MM.1S (cell line): Measurements from ENCODE around the gene THADA.

Experiments used
- DNase-seq: peaks from one replicate; pipeline ENCODE4 v3.0.0-alpha.2; 2015
- H2AFZ ChIP-seq: fragments of 300-600 bp; sonication (generic); 2 replicates; pipeline ENCODE4 v1.6.0; 2016; ENCODE audit warnings: antibody characterized with exemption, low read length
- H3F3A ChIP-seq: fragments of 300-600 bp; sonication (generic); 2 replicates; pipeline ENCODE4 v1.6.1; 2016; ENCODE audit warnings: mild to moderate bottlenecking, antibody characterized with exemption, low read length, moderate library complexity, mixed read lengths; ENCODE audit not compliant: insufficient read depth
- H3K27ac ChIP-seq: fragments of 300-600 bp; sonication (generic); 2 replicates; pipeline ENCODE4 v1.5.1; 2016; ENCODE audit warnings: mild to moderate bottlenecking, low read length
- H3K27me3 ChIP-seq: fragments of 300-600 bp; sonication (generic); replicated peaks from 2 replicates; pipeline ENCODE4 v1.6.0; 2016; ENCODE audit warnings: low read length; ENCODE audit not compliant: insufficient read depth
- H3K36me3 ChIP-seq: fragments of 300-600 bp; sonication (generic); replicated peaks from 2 replicates; pipeline ENCODE4 v1.6.1; 2016; ENCODE audit warnings: mild to moderate bottlenecking, low read length, mixed read lengths; ENCODE audit not compliant: insufficient read depth
- H3K4me1 ChIP-seq: fragments of 300-600 bp; sonication (generic); 2 replicates; pipeline ENCODE4 v1.6.1; 2016; ENCODE audit warnings: low read length, mixed read lengths
- H3K4me2 ChIP-seq: fragments of 300-600 bp; sonication (generic); 2 replicates; pipeline ENCODE4 v1.6.0; 2016; ENCODE audit warnings: low read depth, low read length
- H3K4me3 ChIP-seq: fragments of 300-600 bp; sonication (generic); 2 replicates; pipeline ENCODE4 v1.5.1; 2016; ENCODE audit warnings: low read length, mixed read lengths
- H3K79me2 ChIP-seq: fragments of 300-600 bp; sonication (generic); 2 replicates; pipeline ENCODE4 v1.6.1; 2016; ENCODE audit warnings: mixed run types, low read length, mixed read lengths
- H3K9ac ChIP-seq: fragments of 300-600 bp; sonication (generic); 2 replicates; pipeline ENCODE4 v1.6.1; 2016; ENCODE audit warnings: low read length, mixed read lengths
- H3K9me2 ChIP-seq: fragments of 300-600 bp; sonication (generic); replicated peaks from 2 replicates; pipeline ENCODE4 v1.6.1; 2016; ENCODE audit warnings: mild to moderate bottlenecking, low read length, mixed read lengths; ENCODE audit not compliant: insufficient read depth
- H3K9me3 ChIP-seq: fragments of 300-600 bp; sonication (generic); replicated peaks from 2 replicates; pipeline ENCODE4 v1.6.1; 2016; ENCODE audit warnings: mild to moderate bottlenecking, low read length, mixed read lengths; ENCODE audit not compliant: insufficient read depth
- H4K20me1 ChIP-seq: fragments of 300-600 bp; sonication (generic); 2 replicates; pipeline ENCODE4 v1.6.1; 2016; ENCODE audit warnings: mild to moderate bottlenecking, low read length, moderate library complexity, mixed read lengths; ENCODE audit not compliant: insufficient read depth
- EZH2 ChIP-seq: fragments of 300-600 bp; sonication (generic); optimal IDR thresholded peaks from 2 replicates; pipeline ENCODE3; 2017; ENCODE audit warnings: low read depth, mild to moderate bottlenecking, antibody characterized with exemption, low read length, mixed read lengths
- EZH2phosphoT487 ChIP-seq: fragments of 300-600 bp; sonication (generic); IDR thresholded peaks from 2 replicates; pipeline ENCODE4 v1.6.1; 2018; ENCODE audit warnings: antibody characterized with exemption, low read length
- TF ChIP-seq, protein P1 (sequence below): fragments of 300-600 bp; sonication (generic); IDR thresholded peaks from 2 replicates; pipeline ENCODE4 v1.5.1; 2016; ENCODE audit warnings: antibody characterized with exemption, low read length, mixed read lengths

THADA gene

DNA sequence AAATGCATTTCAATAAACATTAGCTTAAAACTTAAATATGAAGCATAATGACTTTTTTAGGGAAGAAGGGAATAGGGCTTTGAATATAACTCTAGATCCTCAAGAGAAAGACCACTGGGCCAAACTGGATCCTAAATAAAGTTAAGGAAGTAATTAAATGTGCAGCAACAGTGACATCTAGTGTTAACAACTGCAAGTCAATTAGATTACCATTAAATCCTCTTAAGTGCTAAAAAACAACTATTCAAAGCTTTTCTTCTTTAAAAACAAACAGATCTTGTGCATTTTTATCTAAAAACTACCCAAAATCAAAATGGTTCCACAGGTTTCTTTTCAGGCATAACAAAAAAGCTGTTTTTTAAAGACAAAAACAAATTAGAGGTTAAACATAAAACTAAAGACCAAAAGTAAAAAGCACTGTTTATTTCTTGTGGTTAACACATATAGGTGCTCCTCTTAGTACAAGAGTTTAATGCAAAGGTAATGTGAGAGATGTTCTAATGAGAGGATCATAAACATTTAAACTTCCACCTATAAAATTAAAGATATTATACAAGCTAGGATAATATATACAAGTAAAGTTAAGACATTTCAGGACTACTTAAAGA, 111.4 kb downstream of the THADA start:
- Histone ChIP-seq H3K27ac (no peak overlapping the region), H3F3A (no peaks in the 10 kb centered on the region), H3K36me3 (no peaks in the 10 kb centered on the region), H2AFZ (no peak overlapping the region), H3K4me3 (no peak overlapping the region), H3K27me3 (no peaks in the 10 kb centered on the region), H3K79me2 (no peaks in the 10 kb centered on the region), H4K20me1 (no peaks in the 10 kb centered on the region), H3K9me3 (no peaks in the 10 kb centered on the region), H3K9me2 (no peaks in the 10 kb centered on the region), H3K4me1 (peaks cover 8% of the 10 kb centered on the region; the same call in 1 of the 2 replicates), H3K4me2 (no peak overlapping the region), H3K9ac (no peak overlapping the region)
- TF ChIP-seq, protein P1, sequence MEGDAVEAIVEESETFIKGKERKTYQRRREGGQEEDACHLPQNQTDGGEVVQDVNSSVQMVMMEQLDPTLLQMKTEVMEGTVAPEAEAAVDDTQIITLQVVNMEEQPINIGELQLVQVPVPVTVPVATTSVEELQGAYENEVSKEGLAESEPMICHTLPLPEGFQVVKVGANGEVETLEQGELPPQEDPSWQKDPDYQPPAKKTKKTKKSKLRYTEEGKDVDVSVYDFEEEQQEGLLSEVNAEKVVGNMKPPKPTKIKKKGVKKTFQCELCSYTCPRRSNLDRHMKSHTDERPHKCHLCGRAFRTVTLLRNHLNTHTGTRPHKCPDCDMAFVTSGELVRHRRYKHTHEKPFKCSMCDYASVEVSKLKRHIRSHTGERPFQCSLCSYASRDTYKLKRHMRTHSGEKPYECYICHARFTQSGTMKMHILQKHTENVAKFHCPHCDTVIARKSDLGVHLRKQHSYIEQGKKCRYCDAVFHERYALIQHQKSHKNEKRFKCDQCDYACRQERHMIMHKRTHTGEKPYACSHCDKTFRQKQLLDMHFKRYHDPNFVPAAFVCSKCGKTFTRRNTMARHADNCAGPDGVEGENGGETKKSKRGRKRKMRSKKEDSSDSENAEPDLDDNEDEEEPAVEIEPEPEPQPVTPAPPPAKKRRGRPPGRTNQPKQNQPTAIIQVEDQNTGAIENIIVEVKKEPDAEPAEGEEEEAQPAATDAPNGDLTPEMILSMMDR, result peak; percentile 67
- no peak for TF ChIP-seq EZH2
- DNase-seq, result peak; percentile 75

DNA sequence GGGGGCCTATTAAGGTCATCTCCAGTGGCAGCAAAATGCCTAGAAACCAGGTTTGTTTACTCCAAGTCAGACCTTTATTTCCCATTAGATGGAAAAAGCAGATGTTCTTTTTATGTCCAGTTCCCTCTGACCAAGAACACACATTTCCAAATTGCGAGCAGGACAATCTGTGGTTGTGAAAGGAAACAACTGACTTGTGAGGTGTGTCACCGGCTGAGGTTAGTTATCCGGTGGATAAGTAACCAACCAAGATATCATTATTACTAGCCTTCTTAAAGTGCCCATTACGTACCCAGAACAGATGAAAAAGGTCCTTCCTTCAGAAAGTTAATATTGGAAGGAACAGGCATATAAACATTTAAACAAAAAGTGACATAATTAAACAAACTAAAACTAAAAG, 112.9 kb downstream of the THADA start:
- no peak for TF ChIP-seq EZH2phosphoT487
- no peak for TF ChIP-seq EZH2
- TF ChIP-seq, protein P1, result no peak
- Histone ChIP-seq H3F3A (no peaks in the 10 kb centered on the region), H3K4me3 (no peak overlapping the region), H3K9me3 (no peaks in the 10 kb centered on the region), H3K79me2 (no peaks in the 10 kb centered on the region), H3K27me3 (no peaks in the 10 kb centered on the region), H3K27ac (no peak overlapping the region), H3K9me2 (no peaks in the 10 kb centered on the region), H2AFZ (no peak overlapping the region), H3K4me1 (peaks cover 8% of the 10 kb centered on the region; the same call in 1 of the 2 replicates), H4K20me1 (no peaks in the 10 kb centered on the region), H3K4me2 (peak overlapping the region; percentile 13; the same call in 1 of the 2 replicates), H3K36me3 (no peaks in the 10 kb centered on the region), H3K9ac (no peak overlapping the region)
- no peak for DNase-seq

DNA sequence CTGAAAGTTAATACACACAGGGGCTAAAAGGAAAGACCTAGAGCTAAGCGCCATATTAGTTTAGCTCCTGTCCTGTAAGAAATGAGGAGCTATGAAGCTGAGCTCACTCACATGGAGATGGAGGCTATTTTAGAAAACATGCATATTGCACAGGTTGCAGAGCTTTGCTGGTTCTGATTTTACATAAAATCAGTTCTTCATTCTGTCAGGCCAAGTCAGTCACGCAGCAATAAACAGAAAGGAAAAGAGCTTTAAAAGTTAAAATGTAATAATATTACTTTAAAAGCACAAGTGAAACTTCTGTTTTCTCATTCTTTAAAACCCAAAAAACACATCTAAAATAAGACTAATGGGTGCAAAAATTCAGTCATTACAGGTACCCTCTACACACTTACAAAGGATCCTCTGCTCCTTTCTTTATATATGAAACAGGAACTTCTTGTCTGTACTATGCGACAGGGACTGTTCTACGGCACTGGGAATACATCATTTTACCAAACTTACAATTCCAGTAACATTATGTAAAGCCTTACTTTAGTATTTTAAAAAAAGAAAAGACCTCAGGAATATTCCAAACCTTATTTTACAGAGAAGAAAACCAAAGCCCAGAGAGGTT, 113.8 kb downstream of the THADA start:
- TF ChIP-seq EZH2 (no peak), EZH2phosphoT487 (no peak)
- TF ChIP-seq, protein P1, result no peak
- no peak overlapping the region for H3K9ac ChIP-seq
- H3K4me2 ChIP-seq, result no peak overlapping the region

More for the DNA sequence above, 113.8 kb downstream of the THADA start:
- no peak for DNase-seq
- H3K9me3 ChIP-seq, result no peaks in the 10 kb centered on the region
- no peaks in the 10 kb centered on the region for H4K20me1 ChIP-seq
- no peaks in the 10 kb centered on the region for H3K9me2 ChIP-seq
- peaks cover 8% of the 10 kb centered on the region; the same call in 1 of the 2 replicates for H3K4me1 ChIP-seq
- H2AFZ ChIP-seq, result no peak overlapping the region
- H3K27ac ChIP-seq, result no peak overlapping the region
- H3K36me3 ChIP-seq, result no peaks in the 10 kb centered on the region
- no peaks in the 10 kb centered on the region for H3K79me2 ChIP-seq
- H3K4me3 ChIP-seq, result no peak overlapping the region
- no peaks in the 10 kb centered on the region for H3K27me3 ChIP-seq
- no peaks in the 10 kb centered on the region for H3F3A ChIP-seq
